ENCODE data around the gene PATL2. TPM values are rescaled to one million over a fixed set of nuclear protein-coding genes. Genes with fewer than 3 reads are reported as not detected.
"Not testable (repeated sequence)": the region's sequence is repeated elsewhere in the genome, so short reads cannot be mapped to it uniquely, and the experiment has no call there.

The PATL2 gene
- total and polyA plus RNA-seq, 2 experiments from 2014 or later = 0.19 TPM; not detected in 1

GRCh38 chr15:44692659-44693058 is 18.5 kb downstream of the PATL2 start (continued):
- TF ChIP-seq EZH2phosphoT487 (IDR thresholded peaks at IDR 0.05; ENCODE audit: unreplicated experiment) = no peak
- no peak for TF ChIP-seq CREB1 (CRISPR knock-in tag; IDR thresholded peaks at IDR 0.05; ENCODE audit: low read depth)
- no peak for TF ChIP-seq ETS1 (IDR thresholded peaks at IDR 0.05)

GRCh38 chr15:44690245-44690644 is 20.9 kb downstream of the PATL2 start:
- not testable (repeated sequence) for H3K27me3 Mint-ChIP-seq (ENCODE audit: insufficient read depth, low read depth, poor library complexity); DNase-seq (ENCODE audit: low spot score); H3K27me3 ChIP-seq (ENCODE audit: insufficient read depth); H3K27ac ChIP-seq (ENCODE audit: low read depth); H3K36me3 ChIP-seq (ENCODE audit: insufficient read depth); H3K4me3 Mint-ChIP-seq; H4K20me1 ChIP-seq (replicated peaks; ENCODE audit: insufficient read depth); H3K36me3 Mint-ChIP-seq (ENCODE audit: low read depth); H2AFZ ChIP-seq; H3K27ac Mint-ChIP-seq; H3K4me3 ChIP-seq; H3K9me2 ChIP-seq (ENCODE audit: insufficient read depth); ATAC-seq; H3K4me1 Mint-ChIP-seq; H3F3A ChIP-seq (replicated peaks; ENCODE audit: low read depth); H3K4me2 ChIP-seq; H3K79me2 ChIP-seq (replicated peaks; ENCODE audit: insufficient read depth); H3K4me1 ChIP-seq (ENCODE audit: insufficient read depth)
- H3K9me3 Mint-ChIP-seq = peaks cover 17% of the 10 kb centered on the region; the same call in 2 of the 3 replicates

- ATAC-seq; H4K20me1 ChIP-seq (replicated peaks; ENCODE audit: insufficient read depth); H3K4me2 ChIP-seq; H3K4me1 ChIP-seq (ENCODE audit: insufficient read depth); H3K79me2 ChIP-seq (replicated peaks; ENCODE audit: insufficient read depth); H3K4me3 ChIP-seq; H3K4me1 Mint-ChIP-seq; H3K27me3 ChIP-seq (ENCODE audit: insufficient read depth); H3K27ac ChIP-seq (ENCODE audit: low read depth); H3K36me3 ChIP-seq (ENCODE audit: insufficient read depth); H2AFZ ChIP-seq; H3K9me2 ChIP-seq (ENCODE audit: insufficient read depth); H3K27ac Mint-ChIP-seq; DNase-seq (ENCODE audit: low spot score); H3F3A ChIP-seq (replicated peaks; ENCODE audit: low read depth); H3K4me3 Mint-ChIP-seq; H3K27me3 Mint-ChIP-seq (ENCODE audit: insufficient read depth, low read depth, poor library complexity); H3K36me3 Mint-ChIP-seq (ENCODE audit: low read depth): not testable (repeated sequence)
- peaks cover 23% of the 10 kb centered on the region for H3K9me3 Mint-ChIP-seq
Measured at GRCh38 chr15:44689318-44689717, 21.8 kb downstream of the PATL2 start.

GRCh38 chr15:44682809-44683682 is 28.1 kb downstream of the PATL2 start:
- Histone ChIP-seq H2AFZ (peak overlapping the region; percentile 94), H3K27ac (ENCODE audit: low read depth) (peak overlapping the region; percentile 74; the same call in 1 of the 2 replicates), H3K4me1 (ENCODE audit: insufficient read depth) (peaks cover 16% of the 10 kb centered on the region), H3K4me2 (peak overlapping the region; percentile 77), H3K4me3 (peak overlapping the region; percentile 48)
- peaks cover 17% of the 10 kb centered on the region for H3K9me3 Mint-ChIP-seq
- not testable (repeated sequence) for H3K9me2 ChIP-seq (ENCODE audit: insufficient read depth); H3K79me2 ChIP-seq (replicated peaks; ENCODE audit: insufficient read depth); H3F3A ChIP-seq (replicated peaks; ENCODE audit: low read depth); H3K36me3 ChIP-seq (ENCODE audit: insufficient read depth); H4K20me1 ChIP-seq (replicated peaks; ENCODE audit: insufficient read depth); H3K27ac Mint-ChIP-seq; H3K27me3 ChIP-seq (ENCODE audit: insufficient read depth); H3K27me3 Mint-ChIP-seq (ENCODE audit: insufficient read depth, low read depth, poor library complexity); H3K36me3 Mint-ChIP-seq (ENCODE audit: low read depth)
- ATAC-seq (peak; percentile 52), DNase-seq (ENCODE audit: low spot score) (peak; percentile 86)
- H3K4me1 Mint-ChIP-seq = peaks cover 25% of the 10 kb centered on the region
- TF ChIP-seq ZNF331 (CRISPR knock-in tag; IDR thresholded peaks at IDR 0.05; ENCODE audit: low read depth) = peak; percentile 33; the same call in 1 of the 2 replicates
- H3K4me3 Mint-ChIP-seq = 0 out of 3 replicates have a peak overlapping the region, but pooled peaks have one; percentile 18
